CD4-positive, alpha-beta T cell treated with Interleukin-17A for 1 hour (primary cell): Measurements from ENCODE around the gene ITGA5.
A peak's percentile ranks its signal among the peaks of the same experiment; 100 is the strongest.

Experiments
- DNase-seq: peaks from one replicate; pipeline ENCODE4 v3.0.0-alpha.2; 2020

The ITGA5 gene

DNA sequence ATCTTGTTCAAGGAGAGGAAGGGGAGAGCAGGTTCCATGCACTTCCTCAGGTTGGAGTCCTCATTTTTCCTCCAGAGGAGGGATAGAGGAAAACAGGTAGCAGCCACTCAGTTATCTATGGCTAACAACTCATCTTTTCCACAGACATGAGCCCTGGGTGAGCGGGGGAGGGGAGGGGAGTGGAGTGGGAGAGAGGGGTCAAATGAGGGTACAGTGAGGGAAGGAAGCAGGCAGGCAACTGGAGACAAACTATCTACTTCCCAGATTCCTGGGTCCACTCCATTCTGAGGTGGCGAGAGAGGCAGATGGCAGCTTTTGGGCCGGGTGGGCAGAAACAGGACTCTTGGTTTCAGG, 32.0 kb downstream of the ITGA5 start:
- no peak for DNase-seq

DNA sequence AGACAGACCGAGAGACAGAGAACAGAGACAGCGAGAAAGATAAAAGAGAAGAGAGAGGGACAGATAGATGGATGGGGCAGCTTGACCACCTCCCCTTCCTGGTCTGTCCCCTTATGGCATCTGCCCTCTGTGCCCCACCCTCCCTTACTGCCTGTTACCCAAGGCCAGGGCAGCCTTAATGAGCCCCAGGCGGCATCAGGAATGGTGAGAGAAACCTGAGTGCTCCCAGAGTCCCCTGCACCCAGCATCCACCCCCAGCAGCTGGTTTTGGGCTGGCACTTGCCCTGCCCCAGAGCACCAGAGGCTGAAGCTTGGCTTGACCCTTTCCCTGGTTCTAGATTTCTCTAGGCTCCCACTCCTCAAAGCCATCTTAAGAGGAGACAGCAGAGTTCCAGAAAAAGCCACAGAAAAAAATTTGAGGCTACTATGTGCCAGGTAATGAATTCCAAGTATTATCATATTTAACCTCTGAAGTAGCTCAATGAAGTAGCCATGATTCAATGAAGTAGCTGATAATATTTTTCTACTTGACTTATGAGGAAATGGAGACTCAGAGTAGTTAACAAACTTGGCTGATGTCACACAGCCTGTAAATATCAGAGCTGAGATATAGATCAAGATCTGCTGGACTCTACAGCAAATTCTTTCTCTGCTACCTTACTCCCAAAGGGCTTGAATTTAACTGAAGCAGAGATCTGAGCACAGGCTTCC, 32.5 kb downstream of the ITGA5 start:
- DNase-seq = no peak

DNA sequence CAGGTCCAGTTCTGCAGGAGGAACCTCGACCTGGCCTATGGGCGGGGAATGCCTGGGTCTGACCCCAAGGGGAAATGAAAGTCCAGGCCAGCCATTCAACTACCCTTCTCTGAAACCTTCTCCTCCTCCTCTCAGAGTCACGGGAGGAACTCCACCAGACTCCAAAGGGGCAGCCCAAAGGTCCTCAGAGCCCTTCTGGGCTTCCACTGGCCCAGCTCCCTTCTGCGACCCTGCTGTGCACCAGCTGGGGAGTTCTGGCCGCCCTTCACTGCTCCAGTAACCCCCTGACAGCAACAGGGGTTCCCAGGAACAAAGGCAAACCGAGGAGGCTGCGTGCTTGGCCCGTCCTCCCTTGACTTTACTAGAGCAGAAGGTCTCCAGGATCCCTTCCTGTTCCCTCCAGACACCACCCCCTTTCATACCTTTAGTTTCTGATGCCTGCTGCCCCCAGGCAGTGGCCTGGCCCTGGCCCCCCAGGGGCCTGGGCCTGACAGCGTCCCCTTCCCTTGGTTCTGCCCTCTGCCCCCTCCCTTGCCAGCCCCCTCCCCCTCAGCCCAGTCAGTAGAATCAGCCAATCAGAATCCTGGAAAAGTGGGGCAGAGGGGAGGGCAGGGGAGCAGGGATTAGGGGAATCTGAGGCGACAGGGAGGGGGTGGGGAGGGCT, 33.7 kb downstream of the ITGA5 start:
- no peak for DNase-seq

DNA sequence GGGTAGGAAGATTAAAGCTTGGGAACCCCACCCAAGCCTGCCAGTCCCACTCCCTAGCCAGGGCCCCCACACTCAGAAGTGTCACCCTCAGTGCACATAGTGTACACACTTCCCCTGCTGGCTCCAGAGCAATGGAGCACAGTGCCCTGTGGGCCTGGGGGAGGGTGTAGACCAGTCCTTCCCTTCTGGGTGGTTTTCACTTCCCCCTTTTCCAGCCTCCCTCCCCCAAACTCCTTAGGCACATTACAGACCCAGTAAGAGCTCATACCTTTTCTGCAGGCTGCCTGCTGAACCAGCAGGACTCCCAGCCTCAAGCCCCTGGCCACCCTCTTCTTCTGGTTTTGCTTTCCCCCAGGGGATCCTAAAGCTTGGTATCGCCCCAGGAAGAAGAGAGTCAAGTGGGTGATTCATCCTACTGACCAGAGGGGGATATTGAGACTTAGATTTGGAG, 34.5 kb downstream of the ITGA5 start, which contains the start of gene ZNF385A:
TSS of gene ZNF385A (minus strand) at position 143 of the 451 bp plus-strand sequence. CDS start 219 bp downstream, outside the sequence.
- DNase-seq = no peak

DNA sequence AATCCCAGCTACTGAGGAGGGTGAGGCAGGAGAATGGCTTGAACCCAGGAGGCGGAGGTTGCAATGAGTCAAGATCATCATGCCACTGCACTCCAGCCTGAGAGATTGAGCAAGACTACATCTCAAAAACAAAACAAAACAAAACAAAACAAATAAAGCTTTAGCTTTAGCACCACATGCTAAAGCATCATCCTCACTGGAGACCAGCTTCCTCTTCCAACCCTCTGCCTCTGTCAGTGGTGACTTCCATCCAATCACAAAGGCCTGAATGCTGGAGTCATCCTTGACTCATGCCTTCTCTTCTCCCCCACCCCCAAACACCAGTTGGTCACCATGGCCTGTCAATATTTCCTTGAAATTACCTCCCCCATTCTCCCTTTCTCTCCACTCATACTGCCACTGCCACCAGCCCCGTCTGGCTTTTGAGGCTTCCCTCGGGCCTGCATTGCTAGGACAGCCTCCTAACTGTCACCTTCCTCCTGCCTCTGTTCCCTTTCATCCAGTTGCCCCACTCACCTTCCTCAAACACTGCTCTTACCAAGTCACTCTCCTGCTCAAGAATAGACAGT, 35.9 kb downstream of the ITGA5 start:
- peak; percentile 34 for DNase-seq

DNA sequence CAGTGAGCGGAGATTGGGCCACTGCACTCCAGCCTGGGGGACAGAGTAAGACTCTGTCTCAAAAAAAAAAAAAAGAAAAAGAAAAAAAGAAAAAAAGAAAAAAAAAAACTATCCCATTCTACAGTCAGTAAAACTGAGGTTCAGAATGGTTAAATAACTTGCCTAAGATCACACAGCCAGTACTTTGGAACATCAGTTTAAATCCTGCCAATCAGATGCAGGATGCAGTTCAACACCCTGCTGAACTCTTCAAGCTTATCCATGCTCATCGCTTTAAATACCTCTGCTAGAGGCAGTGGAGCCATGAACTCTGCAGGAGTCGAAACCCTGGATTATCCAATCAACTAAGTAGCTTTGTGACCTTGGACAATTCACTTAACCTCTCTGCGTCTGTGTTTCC, 37.9 kb downstream of the ITGA5 start:
- no peak for DNase-seq

DNA sequence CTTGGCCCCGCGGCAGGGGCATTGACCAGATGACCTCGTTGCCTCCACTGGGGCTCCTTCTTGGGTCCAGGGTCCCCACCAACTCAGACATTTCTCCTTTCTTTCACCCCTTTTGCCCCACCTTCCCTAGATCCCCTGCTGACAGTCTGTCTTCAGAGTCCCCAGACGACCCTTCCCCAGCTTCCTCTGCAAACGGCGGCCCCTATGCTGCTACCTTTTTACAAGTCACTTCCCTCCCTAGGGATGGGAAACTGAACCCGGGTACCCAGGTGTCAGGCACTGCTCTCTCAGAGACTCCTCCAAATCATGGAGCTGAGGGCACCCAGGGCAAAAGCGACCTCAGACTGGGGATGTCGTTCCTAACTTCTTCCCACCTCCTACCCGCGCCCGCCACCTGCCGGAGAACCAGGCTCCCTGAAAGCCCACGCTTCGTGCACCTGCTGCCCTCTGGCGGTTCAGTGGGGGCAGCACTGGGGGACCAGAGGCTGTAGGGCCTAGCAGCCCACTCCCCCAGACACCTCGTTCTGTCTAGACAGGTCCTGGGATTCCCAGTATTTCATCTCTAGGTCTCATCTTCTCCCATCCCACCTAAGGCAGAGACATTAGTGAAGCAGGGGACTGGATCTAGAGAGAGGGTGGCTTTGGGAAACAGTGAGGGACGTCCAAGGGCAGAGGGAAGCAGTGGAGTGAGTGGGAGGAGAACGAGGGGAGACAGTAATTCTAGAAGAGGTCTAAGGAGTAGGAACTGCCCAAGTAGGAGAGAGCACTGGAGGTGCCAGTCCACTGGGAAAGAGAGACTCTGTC, 39.5 kb downstream of the ITGA5 start:
- peak; percentile 88 for DNase-seq

DNA sequence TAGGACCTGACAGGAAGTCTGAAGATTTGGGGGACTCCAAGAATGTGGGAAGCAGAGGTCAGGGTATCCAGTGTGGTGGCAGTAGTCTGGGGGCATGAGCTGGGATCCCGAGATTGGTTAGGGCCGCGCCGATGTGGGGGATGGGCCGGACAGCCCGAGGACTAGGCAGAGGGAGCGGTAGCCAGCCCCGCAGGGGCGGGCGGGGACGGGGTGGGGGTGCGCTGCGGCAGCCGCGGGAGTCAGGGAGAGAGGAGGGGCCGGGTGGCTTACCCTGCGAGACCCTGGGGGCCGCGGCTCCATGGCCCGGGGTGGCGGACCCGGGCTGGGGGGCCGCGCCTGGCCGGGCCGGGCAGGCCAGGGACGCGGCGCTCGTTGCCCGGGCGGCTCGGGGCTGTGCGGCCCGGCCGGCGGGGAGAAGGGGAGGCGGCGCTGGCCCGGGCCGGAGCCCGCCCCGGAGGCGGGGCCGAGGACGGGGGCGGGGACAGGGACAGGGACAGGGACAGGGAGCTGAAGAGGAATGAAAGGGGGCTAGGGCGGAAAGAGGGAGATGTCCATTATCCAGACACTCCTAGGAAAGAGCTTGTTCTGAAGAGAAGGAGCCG, 40.2 kb downstream of the ITGA5 start:
- no peak for DNase-seq

DNA sequence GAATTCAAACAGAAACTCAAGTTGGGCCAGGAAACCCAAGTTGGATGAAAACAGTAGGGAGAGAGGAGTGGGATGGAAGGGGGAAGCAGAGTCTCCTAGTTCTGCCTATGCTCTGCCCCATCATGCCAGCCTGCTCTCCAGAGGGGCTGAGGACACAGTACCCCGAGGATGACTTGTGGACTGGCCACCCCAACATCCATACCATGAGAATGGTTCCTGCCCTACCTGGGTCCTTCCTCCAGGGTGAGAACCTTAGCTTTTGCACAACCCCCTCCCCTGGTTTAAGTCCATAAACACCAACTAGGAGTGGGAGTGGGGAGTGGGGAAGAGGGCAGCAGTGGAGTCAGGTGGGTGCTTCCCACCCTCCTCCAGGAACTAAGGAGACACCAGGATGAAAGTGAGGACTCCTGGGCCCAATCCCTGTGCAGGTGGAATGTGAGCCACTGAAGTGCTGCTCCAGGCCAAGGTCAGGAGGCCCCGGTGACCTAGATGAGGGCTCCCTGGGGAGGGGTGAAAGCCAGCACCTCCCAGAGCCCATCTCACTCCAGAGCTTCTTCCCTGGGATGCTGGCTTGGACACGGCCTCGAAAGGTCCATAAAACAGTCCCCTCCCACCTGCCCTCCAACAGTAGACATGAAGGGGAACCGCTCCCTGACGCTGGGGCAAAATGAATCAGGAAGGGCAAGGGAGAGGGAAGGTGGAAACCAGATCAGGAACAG, 41.1 kb downstream of the ITGA5 start:
- DNase-seq = no peak

DNA sequence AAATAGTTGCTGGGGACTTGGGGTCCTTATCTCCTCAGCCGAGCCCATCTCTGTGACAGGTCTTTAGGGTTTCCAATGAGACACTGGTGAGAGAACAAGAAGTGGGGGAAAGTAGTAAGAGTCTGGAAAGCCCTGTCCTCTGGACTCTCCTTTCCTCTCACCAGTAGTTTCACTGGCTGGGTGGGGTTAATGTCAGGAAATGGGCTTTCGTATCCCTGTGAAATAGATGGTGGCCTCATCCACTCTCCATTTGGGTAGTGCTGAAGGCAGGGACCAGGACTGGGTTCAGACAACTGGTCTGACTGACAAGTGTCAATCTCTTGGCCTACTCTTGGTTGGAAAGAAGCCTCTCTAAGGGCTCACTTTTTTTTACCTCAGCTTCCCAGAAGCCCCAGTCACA, 42.1 kb downstream of the ITGA5 start:
- DNase-seq = no peak

DNA sequence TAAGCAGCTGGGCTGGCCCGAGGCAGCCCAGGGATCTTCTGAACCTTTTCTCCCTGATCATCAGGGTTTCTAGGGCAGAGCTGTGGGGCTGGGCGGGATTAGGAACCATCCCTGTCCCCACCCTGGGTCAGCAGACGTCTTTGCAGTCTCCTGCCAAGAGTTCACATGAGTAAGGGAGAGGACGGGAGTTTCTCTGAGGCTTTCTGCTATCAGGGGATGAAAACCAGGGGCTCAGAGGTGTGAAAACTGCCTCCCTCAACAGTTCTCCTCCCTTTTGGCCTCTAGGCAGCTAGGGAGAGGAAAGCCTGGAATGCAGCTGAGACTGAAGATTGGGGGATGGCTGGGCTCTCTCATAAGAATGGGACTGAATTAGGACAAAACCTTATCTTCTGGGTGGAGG, 42.5 kb downstream of the ITGA5 start:
- DNase-seq = no peak

DNA sequence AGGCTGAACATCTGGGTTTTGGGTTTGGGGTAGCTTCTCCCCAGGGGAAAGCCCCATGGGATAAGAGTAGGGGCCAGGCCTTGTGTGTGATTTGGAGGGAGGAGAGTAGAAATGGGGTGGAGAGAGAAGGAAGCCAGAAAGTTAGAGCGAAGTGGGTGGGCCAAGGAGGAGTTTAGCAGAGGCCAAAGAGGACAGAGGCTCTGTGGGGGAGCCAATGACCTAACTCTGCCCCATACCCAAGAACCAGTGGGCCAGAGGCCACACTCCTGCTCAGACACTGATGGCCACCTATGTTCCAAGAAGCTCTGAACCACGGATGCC, 43.8 kb downstream of the ITGA5 start:
- no peak for DNase-seq

DNA sequence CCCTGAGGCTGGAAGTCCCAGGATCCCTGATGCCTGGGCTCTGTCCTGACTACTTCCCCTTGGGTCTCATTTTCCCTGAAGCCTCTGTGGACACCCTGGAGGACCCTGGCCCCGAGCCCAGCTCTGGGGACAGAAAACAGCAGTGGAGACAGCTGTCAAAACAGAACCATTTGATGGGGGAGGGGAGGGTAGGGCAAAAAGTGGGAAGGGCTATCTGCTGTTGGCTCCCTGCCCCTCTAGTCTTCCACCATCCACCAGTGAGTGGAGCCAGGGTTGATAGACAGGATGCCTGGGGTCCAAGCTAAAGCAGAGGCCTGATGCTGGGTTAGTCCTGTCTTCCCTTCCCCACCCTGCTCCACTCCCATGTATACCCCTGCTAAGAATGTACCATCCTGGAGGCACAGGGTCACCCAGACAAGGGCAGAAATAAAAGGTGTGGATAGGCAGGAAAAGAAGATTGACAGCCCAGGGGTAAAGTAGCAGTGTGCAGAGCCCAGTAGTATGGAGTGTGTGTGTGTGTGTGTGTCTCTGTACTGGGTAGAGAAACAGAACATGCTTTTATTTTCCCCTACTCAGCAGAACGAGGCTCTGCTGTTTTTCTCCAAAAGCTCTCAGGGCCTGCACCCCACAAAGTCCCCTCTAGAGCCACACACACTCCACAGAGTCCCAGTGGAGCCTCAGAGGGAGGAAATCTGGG, 44.4 kb downstream of the ITGA5 start:
- no peak for DNase-seq

DNA sequence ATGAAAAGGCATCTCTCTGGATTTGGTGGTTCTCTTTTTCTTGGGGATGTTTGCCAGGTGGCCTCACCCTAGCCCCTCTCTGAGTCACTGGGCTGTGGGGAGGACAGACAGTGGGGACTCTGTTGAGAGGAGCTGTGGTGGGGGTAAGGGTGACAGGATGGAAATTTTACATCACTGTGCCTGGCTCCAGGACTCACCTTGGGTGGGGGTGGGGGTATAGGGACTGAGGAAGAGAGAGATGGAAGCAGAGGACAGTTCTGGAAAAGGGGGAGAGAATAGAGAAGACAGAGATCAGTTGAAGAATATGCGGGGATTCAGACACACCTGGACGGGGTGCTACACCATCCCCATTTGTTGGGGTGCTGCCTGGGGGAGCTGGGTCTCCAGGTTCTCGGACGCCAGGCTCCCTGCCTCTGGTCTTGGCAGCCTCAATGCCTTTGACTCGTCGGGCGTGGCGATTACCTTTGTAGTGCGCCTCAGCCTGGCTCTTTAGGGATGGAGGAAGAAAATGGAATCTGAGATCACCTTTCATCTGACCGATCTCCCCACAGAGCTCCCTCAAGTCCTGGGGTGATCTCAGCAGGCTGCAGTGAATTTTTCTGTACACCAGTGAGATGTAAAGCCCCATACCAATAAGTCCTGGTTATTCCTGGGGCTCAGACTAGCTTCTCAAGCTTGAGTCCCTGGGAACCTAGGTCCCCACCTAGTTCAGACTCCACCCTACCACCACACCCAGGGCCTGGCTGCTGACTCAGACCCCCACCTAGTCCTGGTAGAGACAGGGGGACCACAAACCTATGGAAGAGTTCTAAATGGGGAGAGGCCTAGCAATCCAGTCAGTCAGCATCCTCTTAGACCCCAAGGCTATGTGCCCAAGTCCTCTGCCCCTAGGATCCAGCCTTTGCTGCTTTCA, 45.2 kb downstream of the ITGA5 start:
- no peak for DNase-seq

DNA sequence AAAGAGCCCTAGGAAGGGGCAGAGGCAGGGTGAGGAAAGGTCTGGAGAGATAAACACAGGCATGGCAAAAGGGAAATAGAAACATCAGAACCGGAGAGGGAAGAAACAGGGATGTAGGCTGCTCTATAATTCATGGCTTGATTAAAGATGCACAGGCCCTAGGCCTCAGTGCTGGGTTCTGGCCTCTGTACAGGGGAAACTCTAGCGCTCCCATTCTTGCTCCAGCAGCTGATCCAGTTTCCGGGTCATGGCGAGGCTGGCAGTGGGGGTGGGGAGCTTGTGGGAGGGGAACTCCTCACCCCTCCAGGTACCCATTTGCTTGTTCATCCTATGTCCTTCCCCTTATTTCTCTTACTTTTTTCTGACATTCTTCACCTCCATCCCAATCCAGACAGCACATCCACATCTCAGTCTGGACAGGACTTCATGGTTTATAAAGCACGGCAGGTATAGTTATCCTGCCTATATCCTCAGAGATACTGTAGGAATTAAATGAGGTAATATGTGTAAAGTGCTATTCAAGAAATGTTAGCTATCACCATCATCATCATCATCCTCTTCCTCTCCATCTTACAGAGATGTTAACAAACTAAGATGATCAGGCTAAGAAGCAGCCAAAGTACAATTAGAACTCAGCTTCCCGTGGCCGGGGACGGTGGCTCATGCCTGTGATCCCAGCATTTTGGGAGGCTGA, 46.8 kb downstream of the ITGA5 start:
- no peak for DNase-seq

DNA sequence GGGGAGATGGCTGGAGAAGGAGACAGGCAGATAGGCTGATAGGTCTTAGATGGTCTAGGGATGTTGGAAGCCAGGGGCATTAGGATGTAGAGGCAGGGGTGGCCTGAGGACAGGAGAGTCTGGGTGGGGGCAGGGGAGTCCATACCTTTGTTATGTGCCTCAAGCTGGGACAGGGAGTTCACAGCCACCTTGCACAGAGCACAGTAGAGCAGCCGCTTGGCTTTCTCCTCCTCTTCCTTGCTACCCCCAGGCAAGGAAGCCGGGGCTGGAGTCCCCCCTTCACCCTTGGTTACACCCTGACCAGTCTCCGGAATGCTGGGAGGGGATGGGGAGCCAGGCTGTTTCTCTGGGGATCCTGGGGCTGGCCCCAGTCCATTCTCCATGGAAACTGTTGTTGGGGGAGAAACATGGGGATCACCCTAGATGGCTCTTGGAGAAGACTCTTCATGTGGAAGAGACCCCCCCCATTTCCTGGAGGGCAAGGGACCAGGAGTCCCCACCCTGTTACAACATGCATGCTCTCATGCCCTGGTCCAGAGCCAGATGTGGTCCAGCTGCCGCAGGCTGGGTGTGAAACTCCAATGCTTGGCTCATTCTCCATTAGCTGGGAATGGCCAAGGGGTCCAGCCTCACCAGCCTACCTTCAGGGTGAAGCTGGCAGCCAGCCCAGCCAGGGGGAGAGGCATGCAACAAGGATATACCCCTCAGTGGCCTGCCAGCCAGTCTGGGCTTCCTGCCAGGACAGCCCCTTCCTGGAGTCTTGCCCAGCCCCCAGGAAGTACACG, 47.5 kb downstream of the ITGA5 start:
- DNase-seq = no peak

DNA sequence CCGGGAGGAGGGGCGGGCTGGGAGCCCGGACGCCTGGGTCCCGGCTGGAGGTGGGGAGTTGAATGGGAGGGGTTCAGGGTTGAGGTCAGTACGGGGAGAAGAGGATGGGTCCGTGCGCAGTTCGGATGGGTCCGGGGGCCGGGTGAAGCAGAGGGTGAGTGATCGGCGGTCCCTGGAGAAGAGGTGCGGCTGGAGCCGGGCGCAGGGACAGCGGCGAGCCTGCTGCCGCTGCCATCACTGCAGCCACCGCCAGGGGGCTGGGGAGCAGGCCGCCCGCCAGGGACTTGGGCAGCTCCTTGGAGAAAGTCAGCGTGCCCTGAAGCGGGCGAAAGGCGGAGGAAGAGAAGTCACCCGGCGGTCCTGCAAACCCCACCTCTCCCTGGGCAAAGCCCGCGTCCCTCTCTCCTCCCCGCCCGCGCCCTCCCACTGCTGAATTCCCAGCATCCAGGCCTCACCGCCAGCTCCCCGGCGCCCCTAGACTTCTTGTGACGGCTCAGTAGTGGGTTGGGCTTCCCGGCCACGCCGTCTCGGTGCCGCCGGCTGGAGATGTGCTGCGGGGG, 48.8 kb downstream of the ITGA5 start:
- DNase-seq = no peak

DNA sequence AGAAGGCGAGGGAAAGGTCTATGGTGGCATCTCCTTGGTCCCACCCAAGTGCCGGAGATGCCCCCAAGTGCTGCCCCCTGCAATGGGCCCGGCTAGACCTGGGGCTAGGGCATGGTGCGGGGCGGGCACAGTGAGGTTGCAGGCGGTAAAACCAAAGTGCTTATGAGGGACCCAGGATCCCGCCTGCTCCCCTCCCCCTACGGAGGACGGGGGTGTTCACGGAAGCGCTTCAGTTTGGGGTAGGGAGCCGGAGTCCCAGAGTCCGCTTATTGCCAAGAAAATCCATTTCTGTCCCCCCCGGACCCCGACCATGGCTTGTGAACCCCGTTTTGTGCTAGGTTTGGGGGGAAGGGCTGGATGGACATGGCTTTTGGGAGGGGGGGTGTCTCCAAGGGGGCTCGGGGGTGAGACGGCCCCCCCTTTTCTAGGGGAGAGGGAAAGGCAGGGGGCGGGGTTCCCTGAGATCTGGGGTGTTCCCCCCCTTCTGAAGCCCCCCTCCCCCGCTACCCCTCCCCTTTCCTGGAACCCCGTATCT, 49.4 kb downstream of the ITGA5 start:
- DNase-seq = no peak
